HCT116 (cell line): ENCODE data around the gene MGST2. TPM values are rescaled to one million over a fixed set of nuclear protein-coding genes. Genes with fewer than 3 reads are reported as not detected.

Experiments used
- ATAC-seq: fragments of 200-7000 bp; cut with Tn5 transposase; 2 replicates; pipeline ENCODE4 v1.9.1; 2020; ENCODE audit warnings: mild to moderate bottlenecking, moderate library complexity
- BruUV-seq: library from RNA; stranded (reverse); fragments of 400-500 nt; replicated peaks from 2 replicates; lab custom pipeline; 2021; lab: Mats Ljungman, UMichigan
- CTCF ChIA-PET: fragments of 300-600 bp; sonication (Branson Sonifier 250); formaldehyde crosslinking; loops from one replicate; lab custom pipeline; 2021; ENCODE audit warnings: antibody characterized with exemption; lab: Charles Lee
- POLR2A ChIA-PET: fragments of 300-600, 350-600 bp; sonication (Branson Sonifier 250); formaldehyde crosslinking; loops from one replicate; lab custom pipeline; 2021; ENCODE audit warnings: antibody characterized with exemption; lab: Charles Lee
- RAD21 ChIA-PET, 2 experiments: fragments of 300-600 bp; sonication (Branson Sonifier 250); formaldehyde crosslinking; loops; one replicate each; lab custom pipeline; 2023; ENCODE audit warnings: low total read pairs in 2 of 2; ENCODE audit not compliant: uncharacterized antibody in 2 of 2, unreplicated experiment in 2 of 2, low non-redundant PET in 1 of 2; lab: Charles Lee
- DNase-seq: peaks from one replicate; pipeline ENCODE4 v3.0.0-alpha.2; 2010; ENCODE audit warnings: low read depth, low spot score
- H2AFZ ChIP-seq: fragments of 200-600 bp; shearing (Covaris generic), sonication (generic); 2 replicates; pipeline ENCODE4 v1.6.1; 2017; ENCODE audit warnings: low read depth, mixed run types, mixed read lengths, antibody characterized with exemption, low read length; ENCODE audit not compliant: poor library complexity, severe bottlenecking
- H3K27ac ChIP-seq: 2 replicates; pipeline ENCODE4 v1.5.1; 2012; ENCODE audit warnings: low read depth, low read length
- H3K27me3 ChIP-seq: fragments of 200-600 bp; sonication (generic); 2 replicates; pipeline ENCODE4 v1.6.1; 2016; ENCODE audit warnings: mixed run types, low read length, mixed read lengths; ENCODE audit not compliant: insufficient read depth
- H3K36me3 ChIP-seq, 2 experiments: fragments of 200-500 bp in 1 of 2; fragments of 200-600 bp in 1 of 2; sonication (Bioruptor generic) in 1 of 2; sonication (generic) in 1 of 2; 2 replicates each; pipeline versions ENCODE4 v1.5.1 to v1.6.1; 2014 to 2016; ENCODE audit warnings: low read length in 2 of 2, inconsistent platforms in 1 of 2, mixed read lengths in 1 of 2, mixed run types in 1 of 2; ENCODE audit not compliant: insufficient read depth in 2 of 2, control insufficient read depth in 1 of 2
- H3K4me1 ChIP-seq, 2 experiments: fragments of 200-600 bp in 1 of 2; sonication (generic) in 1 of 2; 2 replicates each; pipeline versions ENCODE4 v1.5.1 to v1.6.1; 2012 to 2017; ENCODE audit warnings: low read length in 2 of 2, inconsistent platforms in 1 of 2, mild to moderate bottlenecking in 1 of 2, mixed read lengths in 1 of 2, mixed run types in 1 of 2, moderate library complexity in 1 of 2; ENCODE audit not compliant: insufficient read depth in 2 of 2, control insufficient read depth in 1 of 2
- H3K4me2 ChIP-seq: fragments of 200-600 bp; sonication (generic); 2 replicates; pipeline ENCODE4 v1.6.1; 2017; ENCODE audit warnings: mixed run types, low read length, mixed read lengths
- H3K4me3 ChIP-seq, 2 experiments: fragments of 200-600 bp in 1 of 2; sonication (generic) in 1 of 2; replicated peaks in 1 of 2; 2 replicates each; pipeline ENCODE4 v1.5.1; 2011 to 2016; ENCODE audit warnings: low read length in 2 of 2, control low read depth in 1 of 2, low read depth in 1 of 2, mild to moderate bottlenecking in 1 of 2, mixed read lengths in 1 of 2, mixed run types in 1 of 2
- H3K79me2 ChIP-seq: fragments of 200-600 bp; sonication (generic); 2 replicates; pipeline ENCODE4 v1.6.1; 2017; ENCODE audit warnings: mild to moderate bottlenecking, mixed run types, low read length, moderate library complexity, mixed read lengths; ENCODE audit not compliant: insufficient read depth
- H3K9ac ChIP-seq: fragments of 200-600 bp; sonication (generic); 2 replicates; pipeline ENCODE4 v1.6.1; 2016; ENCODE audit warnings: low read length, mixed read lengths
- H3K9me2 ChIP-seq: fragments of 200-600 bp; sonication (generic), shearing (Covaris generic); 2 replicates; pipeline ENCODE4 v1.6.1; 2017; ENCODE audit warnings: mixed run types, mild to moderate bottlenecking, moderate library complexity; ENCODE audit not compliant: insufficient read depth
- H3K9me3 ChIP-seq, 2 experiments: fragments of 200-500 bp in 1 of 2; fragments of 200-600 bp in 1 of 2; sonication (Bioruptor generic) in 1 of 2; sonication (generic) in 1 of 2; 2 replicates each; pipeline ENCODE4 v1.6.1; 2014 to 2017; ENCODE audit warnings: low read length in 2 of 2, mixed read lengths in 2 of 2, inconsistent platforms in 1 of 2, low read depth in 1 of 2, mild to moderate bottlenecking in 1 of 2, mixed run types in 1 of 2, moderate library complexity in 1 of 2; ENCODE audit not compliant: control insufficient read depth in 1 of 2, insufficient read depth in 1 of 2
- H4K20me1 ChIP-seq: fragments of 200-600 bp; sonication (generic), shearing (Covaris generic); 2 replicates; pipeline ENCODE4 v1.6.1; 2017; ENCODE audit warnings: mixed run types, mild to moderate bottlenecking, moderate library complexity; ENCODE audit not compliant: insufficient read depth
- ATF3 ChIP-seq: IDR thresholded peaks from 2 replicates; pipeline ENCODE4 v1.6.1; 2012
- CBX3 ChIP-seq: IDR thresholded peaks from 2 replicates; pipeline ENCODE4 v1.6.1; 2012; ENCODE audit warnings: low read depth
- CEBPB ChIP-seq: IDR thresholded peaks from 2 replicates; pipeline ENCODE4 v1.6.1; 2012; ENCODE audit warnings: low read depth
- CTCF ChIP-seq, 3 experiments: fragments of 200-600 bp in 1 of 3; sonication (generic) in 1 of 3; IDR thresholded peaks in 2 of 3; conservative IDR thresholded peaks in 1 of 3; 2 replicates each; pipeline ENCODE4 v1.5.1; 2012 to 2017; ENCODE audit warnings: low read depth in 2 of 3, low read length in 2 of 3, antibody characterized with exemption in 1 of 3, borderline replicate concordance in 1 of 3, control low read depth in 1 of 3, mild to moderate bottlenecking in 1 of 3, mixed read lengths in 1 of 3, mixed run types in 1 of 3, moderate library complexity in 1 of 3; ENCODE audit not compliant: insufficient read depth in 1 of 3
- EGR1 ChIP-seq: IDR thresholded peaks from 2 replicates; pipeline ENCODE4 v1.6.1; 2012; ENCODE audit warnings: low read depth
- ELF1 ChIP-seq: IDR thresholded peaks from 2 replicates; pipeline ENCODE4 v1.6.1; 2012; ENCODE audit warnings: low read depth, borderline replicate concordance
- EZH2phosphoT487 ChIP-seq: fragments of 200-600 bp; IDR thresholded peaks from 2 replicates; pipeline ENCODE4 v1.6.1; 2018; ENCODE audit warnings: antibody characterized with exemption, borderline replicate concordance
- FOSL1 ChIP-seq: IDR thresholded peaks from 2 replicates; pipeline ENCODE4 v1.6.1; 2012; ENCODE audit warnings: low read depth
- JUND ChIP-seq: IDR thresholded peaks from 2 replicates; pipeline ENCODE4 v1.6.1; 2012
- MAX ChIP-seq: IDR thresholded peaks from 2 replicates; pipeline ENCODE4 v1.6.1; 2012
- POLR2A ChIP-seq: IDR thresholded peaks from 2 replicates; pipeline ENCODE4 v1.7.0; 2011; ENCODE audit warnings: borderline replicate concordance; ENCODE audit not compliant: insufficient read depth, insufficient read length; ENCODE audit errors: extremely low read depth
- REST ChIP-seq: IDR thresholded peaks from 2 replicates; pipeline ENCODE4 v1.6.1; 2012; ENCODE audit warnings: low read depth
- SRF ChIP-seq: IDR thresholded peaks from 2 replicates; pipeline ENCODE4 v1.6.1; 2012; ENCODE audit warnings: low read depth
- TCF7L2 ChIP-seq: IDR thresholded peaks from 2 replicates; pipeline ENCODE4 v1.7.0; 2011; ENCODE audit warnings: borderline replicate concordance, inconsistent platforms; ENCODE audit not compliant: insufficient read depth, insufficient read length; ENCODE audit errors: extremely low read depth
- ZBTB33 ChIP-seq: IDR thresholded peaks from 2 replicates; pipeline ENCODE4 v1.6.1; 2011; ENCODE audit warnings: mild to moderate bottlenecking, low read length, moderate library complexity; ENCODE audit not compliant: insufficient replicate concordance; ENCODE audit errors: extremely low read depth
- ZFX ChIP-seq: fragments of 450-650 bp; IDR thresholded peaks from 2 replicates; pipeline ENCODE4 v1.6.1; 2017
- intact Hi-C: fragments of 100-400 bp; cut with micrococcal nuclease; formaldehyde crosslinking; loops from 2 replicates; pipeline ENCODE4 v1.10.0; 2022
- total RNA-seq: library from RNA; stranded (reverse); gene quantifications from one replicate; pipeline ENCODE4 v1.2.1, GENCODE V29; 2021; ENCODE audit not compliant: unreplicated experiment

MGST2 gene
- total RNA-seq, 1 experiment from 2014 or later, result 24.3 TPM

GRCh38 chr4:139668036-139668435 is 2.4 kb downstream of the MGST2 start:
- POLR2A ChIA-PET, result no interaction called here
- no peak for DNase-seq
- RAD21 ChIA-PET, result no interaction called here
- TF ChIP-seq ZBTB33, result no peak
- TF ChIP-seq EZH2phosphoT487, result no peak
- TF ChIP-seq FOSL1, result no peak
- no peak for TF ChIP-seq MAX
- TF ChIP-seq CBX3, result no peak
- TF ChIP-seq JUND, result no peak
- no peak for TF ChIP-seq ELF1
- TF ChIP-seq ATF3, result no peak
- no peak for TF ChIP-seq POLR2A
- TF ChIP-seq TCF7L2, result no peak
- TF ChIP-seq REST, result no peak
- no peak for TF ChIP-seq CTCF (IDR thresholded peaks at IDR 0.05 in 2 of 3, conservative IDR thresholded peaks at IDR 0.05 in 1 of 3; ENCODE audit: borderline replicate concordance in 1 of 3, insufficient read depth in 1 of 3, low read depth in 2 of 3, low read length in 2 of 3)
- no peak for TF ChIP-seq SRF
- no peak for TF ChIP-seq CEBPB
- TF ChIP-seq EGR1, result no peak
- no peak for TF ChIP-seq ZFX
- no peaks in the 10 kb centered on the region for H3K27me3 ChIP-seq
- no peak overlapping the region for H3K9ac ChIP-seq
- no peaks in the 10 kb centered on the region for H4K20me1 ChIP-seq
- H3K36me3 ChIP-seq, result no peaks in the 10 kb centered on the region
- no TSS peak for BruUV-seq
- H3K9me2 ChIP-seq, result no peaks in the 10 kb centered on the region
- H3K4me1 ChIP-seq, result peaks cover 9 to 23% of the 10 kb centered on the region in 2 experiments; a peak in 3 of 4 replicates
- CTCF ChIA-PET, result no interaction called here
- H3K4me2 ChIP-seq, result no peak overlapping the region
- no peak overlapping the region for H3K4me3 ChIP-seq
- H3K79me2 ChIP-seq, result no peaks in the 10 kb centered on the region
- no peak overlapping the region for H2AFZ ChIP-seq
- H3K9me3 ChIP-seq, result no peaks in the 10 kb centered on the region
- ATAC-seq, result no peak
- intact Hi-C loops, result no loop called here
- no peak overlapping the region for H3K27ac ChIP-seq
